Chondrocyte (in vitro differentiated cells): ENCODE measurements around the gene P3R3URF. TPM values are rescaled to one million over a fixed set of nuclear protein-coding genes. Genes with fewer than 3 reads are reported as not detected.

ENCODE experiments used
- DNase-seq: peaks from one replicate; pipeline ENCODE4 v3.0.0; 2021; ENCODE audit warnings: mixed read lengths, low spot score
- H3K27ac Mint-ChIP-seq: one replicate; pipeline ENCODE4 v1.8.0; 2021; ENCODE audit warnings: mild to moderate bottlenecking, moderate library complexity, mixed read lengths; ENCODE audit not compliant: unreplicated experiment
- H3K27me3 Mint-ChIP-seq: 2 replicates; pipeline ENCODE4 v1.8.0; 2021; ENCODE audit warnings: low read depth, mixed read lengths
- H3K36me3 Mint-ChIP-seq: 2 replicates; pipeline ENCODE4 v1.8.0; 2021; ENCODE audit warnings: low read depth, mixed read lengths
- H3K4me1 Mint-ChIP-seq: 2 replicates; pipeline ENCODE4 v1.8.0; 2021; ENCODE audit warnings: low read depth, mild to moderate bottlenecking, mixed read lengths
- H3K4me3 Mint-ChIP-seq: one replicate; pipeline ENCODE4 v1.8.0; 2021; ENCODE audit warnings: mild to moderate bottlenecking, moderate library complexity, mixed read lengths; ENCODE audit not compliant: unreplicated experiment
- H3K9me3 Mint-ChIP-seq: 2 replicates; pipeline ENCODE4 v1.8.0; 2021; ENCODE audit warnings: low read depth, mixed read lengths
- CTCF ChIP-seq: fragments of 200-600 bp; sonication (generic); IDR thresholded peaks from 2 replicates; pipeline ENCODE4 v1.5.0; 2021; ENCODE audit warnings: antibody characterized with exemption, mild to moderate bottlenecking, moderate library complexity
- total RNA-seq: library from RNA; stranded (reverse); gene quantifications from 3 replicates; pipeline ENCODE4 v1.2.1, GENCODE V29; 2021

P3R3URF gene
- total RNA-seq, 1 donor from 2014 or later: not detected

DNA sequence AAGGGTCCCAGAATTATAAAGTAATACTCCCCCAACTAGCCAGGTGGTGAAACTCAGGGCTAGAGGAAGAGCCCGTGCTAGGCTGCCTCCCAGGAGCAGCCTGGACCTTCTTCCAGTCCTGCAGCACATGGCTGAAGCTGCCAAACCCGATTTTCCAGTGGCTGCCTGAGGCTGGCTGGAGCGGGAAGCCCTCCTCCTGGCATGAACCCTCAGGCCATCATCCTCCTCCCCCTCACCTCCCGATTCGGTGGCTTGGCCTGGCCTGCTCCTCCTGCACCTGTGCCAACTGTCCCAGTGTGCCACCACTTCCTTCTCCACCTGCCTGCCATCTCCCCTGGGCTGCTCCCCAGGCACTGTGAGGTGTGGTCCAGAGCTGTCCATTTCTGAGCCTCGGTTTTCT, 4.4 kb downstream of the P3R3URF start:
- Mint-ChIP-seq H3K27me3 (no peaks in the 10 kb centered on the region), H3K4me3 (no peak overlapping the region), H3K9me3 (no peaks in the 10 kb centered on the region), H3K27ac (no peak overlapping the region), H3K36me3 (no peaks in the 10 kb centered on the region), H3K4me1 (peaks cover 6% of the 10 kb centered on the region)
- no peak for TF ChIP-seq CTCF
- no peak for DNase-seq

DNA sequence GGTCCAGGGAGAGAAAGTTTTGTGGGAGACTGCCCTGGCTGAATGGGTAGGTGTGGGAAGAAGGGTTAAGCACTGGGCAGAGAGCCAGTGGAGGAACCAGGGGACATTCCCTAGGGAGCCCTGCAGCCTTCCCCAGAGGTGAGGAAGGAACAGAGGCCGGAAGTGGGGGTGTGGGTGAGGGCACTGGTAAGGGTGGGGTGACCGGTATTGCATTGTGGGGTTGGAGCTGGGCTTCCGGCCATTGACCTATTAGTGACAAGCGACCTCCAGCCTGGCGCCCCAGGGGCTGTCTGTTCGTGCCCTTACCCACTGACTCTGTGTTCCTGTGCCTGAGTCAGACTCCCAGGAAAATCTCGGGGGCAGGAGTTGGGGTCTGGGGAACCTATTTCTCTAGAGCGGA, 4.9 kb downstream of the P3R3URF start:
- H3K27ac Mint-ChIP-seq: no peak overlapping the region
- no peaks in the 10 kb centered on the region for H3K27me3 Mint-ChIP-seq
- H3K4me1 Mint-ChIP-seq: peaks cover 6% of the 10 kb centered on the region
- no peak for DNase-seq
- no peak overlapping the region for H3K4me3 Mint-ChIP-seq
- no peaks in the 10 kb centered on the region for H3K36me3 Mint-ChIP-seq
- no peaks in the 10 kb centered on the region for H3K9me3 Mint-ChIP-seq
- TF ChIP-seq CTCF: no peak

GRCh38 chr1:46169811-46170454, 6.4 kb downstream of the P3R3URF start:
- no peak for TF ChIP-seq CTCF
- H3K4me1 Mint-ChIP-seq: peaks cover 6% of the 10 kb centered on the region
- H3K27me3 Mint-ChIP-seq: no peaks in the 10 kb centered on the region
- H3K36me3 Mint-ChIP-seq: no peaks in the 10 kb centered on the region
- H3K27ac Mint-ChIP-seq: no peak overlapping the region
- no peaks in the 10 kb centered on the region for H3K9me3 Mint-ChIP-seq
- no peak overlapping the region for H3K4me3 Mint-ChIP-seq
- DNase-seq: no peak

DNA sequence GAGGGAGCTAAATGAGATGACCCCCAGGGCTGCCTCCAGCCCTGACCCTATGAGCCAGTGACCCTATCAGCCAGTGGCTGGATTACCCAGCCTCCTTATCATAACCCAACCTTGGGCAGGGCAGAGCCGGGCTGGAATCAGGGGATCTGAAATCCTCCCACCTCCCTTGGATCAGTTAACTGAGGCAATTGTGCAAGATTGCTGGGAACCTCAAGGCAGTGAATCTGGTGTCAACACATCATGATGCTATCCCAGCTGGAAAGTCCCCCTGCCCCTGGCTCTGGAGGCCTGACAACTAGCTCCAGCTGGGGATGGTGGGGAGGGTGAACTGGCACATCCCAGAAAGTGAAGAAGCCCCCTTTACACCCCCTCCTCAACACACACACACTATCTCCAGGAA, 7.8 kb downstream of the P3R3URF start:
- peaks cover 6% of the 10 kb centered on the region for H3K4me1 Mint-ChIP-seq
- no peaks in the 10 kb centered on the region for H3K36me3 Mint-ChIP-seq
- H3K27ac Mint-ChIP-seq: no peak overlapping the region
- no peaks in the 10 kb centered on the region for H3K9me3 Mint-ChIP-seq
- no peaks in the 10 kb centered on the region for H3K27me3 Mint-ChIP-seq
- DNase-seq: no peak
- H3K4me3 Mint-ChIP-seq: no peak overlapping the region
- no peak for TF ChIP-seq CTCF

DNA sequence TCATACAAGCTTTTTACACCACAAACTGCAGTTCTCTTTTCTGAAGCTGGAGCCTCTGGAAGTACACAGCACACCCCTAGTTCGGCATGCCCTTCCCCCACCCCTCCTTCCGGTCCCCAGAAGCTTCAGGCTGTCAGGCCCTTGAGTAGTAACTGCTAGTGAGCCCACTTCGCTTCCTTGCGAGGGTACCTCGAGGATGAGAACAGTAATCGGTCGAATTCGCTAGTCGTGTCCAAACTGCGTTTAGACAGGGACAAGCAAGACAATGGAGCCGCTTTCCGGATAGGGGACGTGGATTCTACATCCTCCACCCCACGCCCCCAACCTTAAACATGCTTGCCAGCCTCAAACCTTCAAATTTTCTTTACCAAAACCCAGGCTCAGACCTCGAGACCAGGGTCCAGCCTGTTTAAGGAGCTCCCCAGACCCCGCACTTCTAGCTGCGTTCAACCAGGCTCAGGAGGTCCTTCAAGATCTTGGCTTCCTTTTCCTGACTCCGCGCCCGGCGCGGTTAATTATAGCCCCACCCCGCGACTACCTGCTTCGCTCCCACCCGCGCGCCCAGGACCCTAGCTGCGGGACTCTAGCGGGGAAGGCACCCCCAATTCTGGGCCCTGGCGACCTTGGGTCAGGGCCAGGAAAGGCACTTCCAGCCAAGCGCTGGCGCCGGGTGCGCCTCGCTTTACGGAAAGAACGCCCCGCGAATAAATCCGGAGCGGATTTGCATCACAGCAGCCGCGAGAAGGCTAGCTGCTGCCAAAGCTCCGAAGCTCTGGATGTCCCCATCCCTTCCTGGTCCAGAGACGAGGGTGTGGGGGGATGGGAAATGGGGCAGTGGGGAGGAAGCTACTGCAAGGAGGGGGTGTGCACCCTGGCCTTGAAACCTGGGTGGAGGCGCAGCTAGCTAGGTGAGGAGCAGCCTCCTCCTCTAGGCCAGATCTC, 9.5 kb downstream of the P3R3URF start:
- H3K4me3 Mint-ChIP-seq: peak overlapping the region; percentile 46
- H3K4me1 Mint-ChIP-seq: peaks cover 4% of the 10 kb centered on the region
- H3K9me3 Mint-ChIP-seq: no peaks in the 10 kb centered on the region
- no peak for TF ChIP-seq CTCF
- no peak for DNase-seq
- no peaks in the 10 kb centered on the region for H3K27me3 Mint-ChIP-seq
- no peaks in the 10 kb centered on the region for H3K36me3 Mint-ChIP-seq
- H3K27ac Mint-ChIP-seq: no peak overlapping the region
